ENCODE measurements around the gene MBIP. TPM values are rescaled to one million over a fixed set of nuclear protein-coding genes. Genes with fewer than 3 reads are reported as not detected.
A peak's percentile ranks its signal among the peaks of the same experiment; 100 is the strongest.

MBIP gene
- total RNA-seq, 1 experiment from 2014 or later = 9.8 TPM

DNA sequence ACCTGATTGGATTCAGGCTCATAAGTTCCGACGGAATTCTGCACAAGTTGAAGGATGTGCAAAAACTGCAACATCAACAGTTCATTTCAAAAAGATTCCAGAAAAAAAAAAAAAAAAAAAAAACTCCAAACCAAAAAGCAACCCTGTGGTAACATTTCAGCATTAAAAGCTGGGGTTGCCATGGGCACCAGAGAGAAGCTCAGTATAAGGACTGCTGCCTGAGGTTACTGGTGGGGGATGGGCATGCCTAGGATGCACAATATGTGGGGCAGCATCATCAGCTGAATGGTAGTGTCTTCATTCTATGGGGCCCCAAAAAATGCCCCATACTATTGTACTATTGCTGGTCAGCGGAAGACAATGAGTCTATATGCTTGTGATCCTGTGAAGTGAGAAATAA is 44.7 kb downstream of the MBIP start:
- ChIA-PET CTCF (no interaction called here), POLR2A (no interaction called here)
- no peak overlapping the region for H3K27ac ChIP-seq (ENCODE audit: low read length)
- no peaks in the 10 kb centered on the region for H3K4me1 ChIP-seq (ENCODE audit: control insufficient read depth, insufficient read depth, low read length)
- in situ Hi-C loops (cut with HindIII; ENCODE audit: low pct_unique_long_range_greater_than_20kb, low sequenced_read_pairs) = no loop called here
- no peaks in the 10 kb centered on the region for H3K36me3 ChIP-seq (ENCODE audit: control insufficient read depth, insufficient read depth, low read length)
- peaks cover 21% of the 10 kb centered on the region for H3K27me3 ChIP-seq (ENCODE audit: control insufficient read depth, insufficient read depth, low read length)
- no peak overlapping the region for H3K4me3 ChIP-seq (ENCODE audit: low read depth in 2 of 2, low read length in 2 of 2)
- no peak for TF ChIP-seq POLR2AphosphoS5 (IDR thresholded peaks at IDR 0.05; ENCODE audit: low read depth, low read length)
- no peak for TF ChIP-seq SIN3A (IDR thresholded peaks at IDR 0.05; ENCODE audit: borderline replicate concordance, insufficient read depth, low read depth, low read length)
- TF ChIP-seq, protein P1, sequence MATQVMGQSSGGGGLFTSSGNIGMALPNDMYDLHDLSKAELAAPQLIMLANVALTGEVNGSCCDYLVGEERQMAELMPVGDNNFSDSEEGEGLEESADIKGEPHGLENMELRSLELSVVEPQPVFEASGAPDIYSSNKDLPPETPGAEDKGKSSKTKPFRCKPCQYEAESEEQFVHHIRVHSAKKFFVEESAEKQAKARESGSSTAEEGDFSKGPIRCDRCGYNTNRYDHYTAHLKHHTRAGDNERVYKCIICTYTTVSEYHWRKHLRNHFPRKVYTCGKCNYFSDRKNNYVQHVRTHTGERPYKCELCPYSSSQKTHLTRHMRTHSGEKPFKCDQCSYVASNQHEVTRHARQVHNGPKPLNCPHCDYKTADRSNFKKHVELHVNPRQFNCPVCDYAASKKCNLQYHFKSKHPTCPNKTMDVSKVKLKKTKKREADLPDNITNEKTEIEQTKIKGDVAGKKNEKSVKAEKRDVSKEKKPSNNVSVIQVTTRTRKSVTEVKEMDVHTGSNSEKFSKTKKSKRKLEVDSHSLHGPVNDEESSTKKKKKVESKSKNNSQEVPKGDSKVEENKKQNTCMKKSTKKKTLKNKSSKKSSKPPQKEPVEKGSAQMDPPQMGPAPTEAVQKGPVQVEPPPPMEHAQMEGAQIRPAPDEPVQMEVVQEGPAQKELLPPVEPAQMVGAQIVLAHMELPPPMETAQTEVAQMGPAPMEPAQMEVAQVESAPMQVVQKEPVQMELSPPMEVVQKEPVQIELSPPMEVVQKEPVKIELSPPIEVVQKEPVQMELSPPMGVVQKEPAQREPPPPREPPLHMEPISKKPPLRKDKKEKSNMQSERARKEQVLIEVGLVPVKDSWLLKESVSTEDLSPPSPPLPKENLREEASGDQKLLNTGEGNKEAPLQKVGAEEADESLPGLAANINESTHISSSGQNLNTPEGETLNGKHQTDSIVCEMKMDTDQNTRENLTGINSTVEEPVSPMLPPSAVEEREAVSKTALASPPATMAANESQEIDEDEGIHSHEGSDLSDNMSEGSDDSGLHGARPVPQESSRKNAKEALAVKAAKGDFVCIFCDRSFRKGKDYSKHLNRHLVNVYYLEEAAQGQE (IDR thresholded peaks at IDR 0.05; ENCODE audit: insufficient read depth in 1 of 2, low read depth in 2 of 2, low read length in 1 of 2) = no peak
- no peak for TF ChIP-seq TCF7L2 (IDR thresholded peaks at IDR 0.05; ENCODE audit: low read depth, low read length)
- TF ChIP-seq, protein P2, sequence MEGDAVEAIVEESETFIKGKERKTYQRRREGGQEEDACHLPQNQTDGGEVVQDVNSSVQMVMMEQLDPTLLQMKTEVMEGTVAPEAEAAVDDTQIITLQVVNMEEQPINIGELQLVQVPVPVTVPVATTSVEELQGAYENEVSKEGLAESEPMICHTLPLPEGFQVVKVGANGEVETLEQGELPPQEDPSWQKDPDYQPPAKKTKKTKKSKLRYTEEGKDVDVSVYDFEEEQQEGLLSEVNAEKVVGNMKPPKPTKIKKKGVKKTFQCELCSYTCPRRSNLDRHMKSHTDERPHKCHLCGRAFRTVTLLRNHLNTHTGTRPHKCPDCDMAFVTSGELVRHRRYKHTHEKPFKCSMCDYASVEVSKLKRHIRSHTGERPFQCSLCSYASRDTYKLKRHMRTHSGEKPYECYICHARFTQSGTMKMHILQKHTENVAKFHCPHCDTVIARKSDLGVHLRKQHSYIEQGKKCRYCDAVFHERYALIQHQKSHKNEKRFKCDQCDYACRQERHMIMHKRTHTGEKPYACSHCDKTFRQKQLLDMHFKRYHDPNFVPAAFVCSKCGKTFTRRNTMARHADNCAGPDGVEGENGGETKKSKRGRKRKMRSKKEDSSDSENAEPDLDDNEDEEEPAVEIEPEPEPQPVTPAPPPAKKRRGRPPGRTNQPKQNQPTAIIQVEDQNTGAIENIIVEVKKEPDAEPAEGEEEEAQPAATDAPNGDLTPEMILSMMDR (IDR thresholded peaks at IDR 0.05) = no peak
- intact Hi-C loops (cut with micrococcal nuclease; ENCODE audit: unreplicated experiment) = no loop called here
- BruUV-seq (replicated peaks) = no TSS peak
- ATAC-seq (no peak), DNase-seq (ENCODE audit: low read depth, low spot score) (no peak)
- no peaks in the 10 kb centered on the region for H3K9me3 ChIP-seq (ENCODE audit: control insufficient read depth, insufficient read depth, low read depth, low read length)

DNA sequence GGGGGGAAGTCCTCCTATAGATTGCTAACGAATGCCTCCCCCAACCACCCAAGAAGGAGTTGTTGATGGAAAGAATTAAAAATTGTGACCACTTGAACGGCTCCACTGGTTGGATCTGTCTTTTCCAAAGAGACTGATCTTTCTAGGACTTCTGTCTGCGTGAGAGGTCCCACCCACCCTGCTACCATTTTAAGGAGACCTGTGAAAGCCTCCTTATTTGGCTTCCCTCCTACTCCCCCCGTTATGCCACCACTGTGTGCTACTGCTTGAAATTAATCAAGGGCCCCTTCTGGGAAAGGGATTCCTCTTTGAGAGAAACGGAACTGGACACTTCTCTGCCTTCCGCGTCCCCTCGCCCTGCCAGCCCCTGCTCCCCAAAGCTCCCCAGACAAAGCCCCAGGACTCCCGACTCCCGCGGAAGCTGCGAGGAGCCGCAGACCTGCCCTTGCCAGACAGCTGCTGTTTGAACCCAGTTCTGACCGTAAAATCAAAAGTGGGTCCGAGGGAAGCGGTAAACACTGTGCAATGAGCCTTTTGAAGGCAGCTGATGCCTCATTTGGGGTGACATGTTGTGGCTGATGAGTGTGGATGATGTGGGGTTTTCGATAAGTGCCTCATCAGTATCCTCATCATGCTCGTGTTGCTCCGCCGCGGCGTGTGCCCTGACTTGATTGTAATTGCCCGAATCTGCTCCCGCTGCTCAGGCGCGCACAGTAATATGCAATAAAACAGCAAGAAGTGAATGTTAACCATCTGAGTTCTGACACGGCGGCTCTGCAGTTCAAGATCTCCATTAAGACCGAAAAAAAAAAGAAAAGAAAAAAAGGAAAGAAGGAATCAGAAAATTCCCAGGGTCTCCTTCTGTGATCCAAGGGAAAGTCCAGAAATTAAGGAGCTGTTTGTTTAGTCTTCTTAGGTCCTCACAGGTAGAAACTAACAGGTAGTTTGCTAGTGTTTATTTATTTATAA is 48.2 kb downstream of the MBIP start:
- Histone ChIP-seq H3K9me3 (ENCODE audit: control insufficient read depth, insufficient read depth, low read depth, low read length) (no peaks in the 10 kb centered on the region), H3K4me3 (ENCODE audit: low read depth in 2 of 2, low read length in 2 of 2) (peak overlapping the region; percentile 8 to 19; a peak in 3 of 4 replicates), H3K27me3 (ENCODE audit: control insufficient read depth, insufficient read depth, low read length) (peaks cover 20% of the 10 kb centered on the region), H3K4me1 (ENCODE audit: control insufficient read depth, insufficient read depth, low read length) (no peaks in the 10 kb centered on the region), H3K27ac (ENCODE audit: low read length) (no peak overlapping the region), H3K36me3 (ENCODE audit: control insufficient read depth, insufficient read depth, low read length) (no peaks in the 10 kb centered on the region)
- BruUV-seq (replicated peaks) = no TSS peak
- ChIA-PET CTCF (no interaction called here), POLR2A (no interaction called here)
- TF ChIP-seq, protein P1 (IDR thresholded peaks at IDR 0.05; ENCODE audit: insufficient read depth in 1 of 2, low read depth in 2 of 2, low read length in 1 of 2) = no peak
- TF ChIP-seq TCF7L2 (IDR thresholded peaks at IDR 0.05; ENCODE audit: low read depth, low read length) (no peak), SIN3A (IDR thresholded peaks at IDR 0.05; ENCODE audit: borderline replicate concordance, insufficient read depth, low read depth, low read length) (no peak), POLR2AphosphoS5 (IDR thresholded peaks at IDR 0.05; ENCODE audit: low read depth, low read length) (no peak)
- TF ChIP-seq, protein P2 (IDR thresholded peaks at IDR 0.05) = no peak
- intact Hi-C loops (cut with micrococcal nuclease; ENCODE audit: unreplicated experiment) = no loop called here
- in situ Hi-C loops (cut with HindIII; ENCODE audit: low pct_unique_long_range_greater_than_20kb, low sequenced_read_pairs) = no loop called here
- ATAC-seq = no peak
- DNase-seq (ENCODE audit: low read depth, low spot score) = no peak
